DND-41 (cell line): ENCODE data around the gene FGFR3.
A peak's percentile ranks its signal among the peaks of the same experiment; 100 is the strongest.

ENCODE experiments used
- ATAC-seq: fragments of 200-7000 bp; cut with Tn5 transposase; 3 replicates; pipeline ENCODE4 v1.9.1; 2021; ENCODE audit warnings: low read depth; ENCODE audit not compliant: insufficient read depth
- DNase-seq: peaks from one replicate; pipeline ENCODE4 v3.0.0-alpha.2; 2020
- H2AFZ ChIP-seq: 2 replicates; pipeline ENCODE4 v1.6.0; 2012; ENCODE audit warnings: low read depth, low read length
- H3K27ac ChIP-seq: 2 replicates; pipeline ENCODE4 v1.5.1; 2012; ENCODE audit warnings: low read length, inconsistent platforms
- H3K27me3 ChIP-seq: fragments of 200-600 bp; sonication (generic); 2 replicates; pipeline ENCODE4 v1.6.0; 2012; ENCODE audit warnings: low read length, mild to moderate bottlenecking, inconsistent platforms; ENCODE audit not compliant: insufficient read depth, poor library complexity
- H3K36me3 ChIP-seq: 2 replicates; pipeline ENCODE4 v1.5.1; 2012; ENCODE audit warnings: low read length, inconsistent platforms; ENCODE audit not compliant: insufficient read depth
- H3K4me1 ChIP-seq: 2 replicates; pipeline ENCODE4 v1.5.1; 2012; ENCODE audit warnings: mild to moderate bottlenecking, low read length; ENCODE audit not compliant: insufficient read depth
- H3K4me2 ChIP-seq: 2 replicates; pipeline ENCODE4 v1.6.0; 2012; ENCODE audit warnings: mild to moderate bottlenecking, moderate library complexity, low read length, inconsistent platforms; ENCODE audit not compliant: insufficient read depth
- H3K4me3 ChIP-seq, 2 experiments: fragments of 200-600 bp in 1 of 2; shearing (Covaris generic) in 1 of 2; 2 replicates each; pipeline ENCODE4 v1.5.1; 2012 to 2016; ENCODE audit warnings: inconsistent platforms in 2 of 2, low read length in 2 of 2, mild to moderate bottlenecking in 2 of 2, low read depth in 1 of 2, moderate library complexity in 1 of 2
- H3K79me2 ChIP-seq: 2 replicates; pipeline ENCODE4 v1.6.0; 2012; ENCODE audit warnings: low read length, inconsistent platforms; ENCODE audit not compliant: insufficient read depth
- H3K9ac ChIP-seq: 2 replicates; pipeline ENCODE4 v1.6.0; 2012; ENCODE audit warnings: low read depth, mild to moderate bottlenecking, inconsistent platforms, low read length, moderate library complexity
- H3K9me3 ChIP-seq: 2 replicates; pipeline ENCODE4 v1.5.1; 2012; ENCODE audit warnings: low read length, moderate library complexity, mild to moderate bottlenecking, inconsistent platforms; ENCODE audit not compliant: insufficient read depth, severe bottlenecking
- H4K20me1 ChIP-seq: 2 replicates; pipeline ENCODE4 v1.6.0; 2012; ENCODE audit warnings: low read length; ENCODE audit not compliant: insufficient read depth
- EZH2 ChIP-seq: IDR thresholded peaks from 3 replicates; pipeline ENCODE4 v1.6.1; 2012; ENCODE audit warnings: borderline replicate concordance, low read depth, mild to moderate bottlenecking, moderate library complexity, low read length, inconsistent platforms; ENCODE audit not compliant: severe bottlenecking
- TF ChIP-seq, protein P1 (sequence below): IDR thresholded peaks from 2 replicates; pipeline ENCODE4 v1.5.1; 2012; ENCODE audit warnings: borderline replicate concordance, low read length, moderate library complexity, mild to moderate bottlenecking; ENCODE audit not compliant: poor library complexity, severe bottlenecking; ENCODE audit errors: extremely low read depth

The FGFR3 gene

DNA sequence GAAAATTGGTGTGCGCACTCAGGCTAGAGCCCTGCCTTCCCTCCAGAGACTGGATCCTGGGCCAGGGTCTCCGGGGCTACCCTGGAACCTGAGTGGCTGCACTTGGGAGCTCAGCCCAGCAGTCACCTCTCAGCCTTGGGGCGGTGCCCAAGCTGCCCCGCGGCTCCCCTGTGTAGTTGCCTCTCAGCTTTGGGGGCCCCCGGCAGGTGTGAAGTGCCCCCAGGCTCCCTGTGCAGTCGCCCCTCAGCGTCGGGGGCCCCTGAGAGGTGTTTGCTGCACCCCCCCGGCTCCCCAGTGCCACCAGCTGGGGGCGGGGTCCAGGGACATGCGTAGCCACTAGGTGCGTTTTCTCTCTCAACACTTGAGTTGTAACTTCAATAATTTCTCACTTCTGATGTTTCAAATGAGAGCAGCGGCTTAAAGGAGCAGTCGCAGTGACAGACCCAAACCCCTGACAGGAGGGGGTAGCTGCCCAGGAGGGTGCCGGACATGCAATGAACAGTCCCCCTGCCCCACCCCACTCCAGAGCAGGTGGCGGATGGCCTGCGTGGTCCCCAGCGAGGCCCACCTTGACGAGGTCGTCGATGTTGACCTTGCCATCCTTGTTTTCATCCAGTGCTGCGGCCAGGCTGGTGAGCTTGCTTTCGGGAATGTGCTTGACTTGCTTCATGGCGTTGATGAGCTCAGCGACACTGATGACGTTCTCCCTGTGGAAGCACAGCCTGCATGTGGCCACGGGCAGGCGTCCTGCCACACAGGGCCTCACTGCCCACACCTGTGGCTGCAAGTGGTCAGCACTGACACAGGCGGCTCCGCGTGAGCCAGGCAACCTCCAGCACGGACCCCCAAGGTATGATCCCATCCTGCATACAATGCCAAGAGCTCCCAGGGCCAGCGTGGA, 22.3 kb downstream of the FGFR3 start:
- H3K9me3 ChIP-seq, result no peaks in the 10 kb centered on the region
- H3K9ac ChIP-seq, result no peak overlapping the region
- no peak overlapping the region for H3K4me3 ChIP-seq
- H3K36me3 ChIP-seq, result peaks cover 88% of the 10 kb centered on the region
- H3K27ac ChIP-seq, result no peak overlapping the region
- H3K4me2 ChIP-seq, result no peak overlapping the region
- DNase-seq (no peak), ATAC-seq (no peak)
- no peaks in the 10 kb centered on the region for H3K27me3 ChIP-seq
- no peaks in the 10 kb centered on the region for H3K79me2 ChIP-seq
- no peak overlapping the region for H2AFZ ChIP-seq
- H4K20me1 ChIP-seq, result peaks cover 13% of the 10 kb centered on the region
- no peaks in the 10 kb centered on the region for H3K4me1 ChIP-seq
- TF ChIP-seq, protein P1, sequence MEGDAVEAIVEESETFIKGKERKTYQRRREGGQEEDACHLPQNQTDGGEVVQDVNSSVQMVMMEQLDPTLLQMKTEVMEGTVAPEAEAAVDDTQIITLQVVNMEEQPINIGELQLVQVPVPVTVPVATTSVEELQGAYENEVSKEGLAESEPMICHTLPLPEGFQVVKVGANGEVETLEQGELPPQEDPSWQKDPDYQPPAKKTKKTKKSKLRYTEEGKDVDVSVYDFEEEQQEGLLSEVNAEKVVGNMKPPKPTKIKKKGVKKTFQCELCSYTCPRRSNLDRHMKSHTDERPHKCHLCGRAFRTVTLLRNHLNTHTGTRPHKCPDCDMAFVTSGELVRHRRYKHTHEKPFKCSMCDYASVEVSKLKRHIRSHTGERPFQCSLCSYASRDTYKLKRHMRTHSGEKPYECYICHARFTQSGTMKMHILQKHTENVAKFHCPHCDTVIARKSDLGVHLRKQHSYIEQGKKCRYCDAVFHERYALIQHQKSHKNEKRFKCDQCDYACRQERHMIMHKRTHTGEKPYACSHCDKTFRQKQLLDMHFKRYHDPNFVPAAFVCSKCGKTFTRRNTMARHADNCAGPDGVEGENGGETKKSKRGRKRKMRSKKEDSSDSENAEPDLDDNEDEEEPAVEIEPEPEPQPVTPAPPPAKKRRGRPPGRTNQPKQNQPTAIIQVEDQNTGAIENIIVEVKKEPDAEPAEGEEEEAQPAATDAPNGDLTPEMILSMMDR, result no peak
- no peak for TF ChIP-seq EZH2

DNA sequence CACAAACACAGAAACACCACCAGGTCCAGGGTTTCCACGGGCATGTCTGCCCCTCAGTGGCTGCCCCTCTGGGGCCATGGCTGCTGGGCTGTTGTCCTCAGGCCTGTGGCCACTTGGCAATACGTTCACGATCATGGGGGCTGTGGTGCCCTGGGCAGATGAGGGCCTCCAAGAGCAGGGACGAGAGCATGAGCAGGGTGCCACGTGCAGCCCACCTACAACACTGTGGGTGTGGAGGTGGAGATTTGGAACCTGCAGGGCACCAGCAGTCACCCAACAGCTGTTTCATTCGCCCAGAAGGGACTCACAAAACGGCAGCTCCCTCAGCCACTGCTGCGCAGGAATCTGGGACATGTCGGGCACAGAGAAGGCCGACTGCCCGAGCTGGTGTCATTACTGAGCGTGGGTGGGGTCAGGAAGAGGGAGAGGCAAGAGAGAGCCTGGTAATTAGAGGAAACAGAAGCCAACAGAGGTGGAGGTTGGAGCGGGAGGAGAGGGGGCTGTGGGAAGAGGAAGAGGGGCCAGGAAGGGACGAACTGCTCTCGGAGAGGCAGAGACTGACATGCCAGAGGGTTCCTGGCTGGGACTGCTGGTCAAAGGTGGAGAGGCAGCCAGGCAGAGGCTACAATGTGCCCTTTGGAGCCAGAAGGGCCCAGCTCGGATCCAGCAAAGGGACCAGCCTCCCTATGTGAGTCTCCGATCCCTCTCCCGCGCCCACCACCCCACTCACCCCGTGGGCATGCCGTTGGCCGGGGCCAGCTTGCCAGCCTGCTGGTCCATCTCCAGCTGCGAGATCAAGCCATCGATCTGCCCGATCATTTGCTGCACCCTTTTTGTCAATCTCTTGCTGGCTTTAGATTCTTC, 23.1 kb downstream of the FGFR3 start:
- H3K4me2 ChIP-seq, result no peak overlapping the region
- H2AFZ ChIP-seq, result no peak overlapping the region
- H3K9ac ChIP-seq, result no peak overlapping the region
- no peaks in the 10 kb centered on the region for H3K27me3 ChIP-seq
- ATAC-seq, result no peak
- no peak for DNase-seq
- H3K4me1 ChIP-seq, result no peaks in the 10 kb centered on the region
- H3K9me3 ChIP-seq, result no peaks in the 10 kb centered on the region
- no peak overlapping the region for H3K4me3 ChIP-seq
- peaks cover 86% of the 10 kb centered on the region for H3K36me3 ChIP-seq
- TF ChIP-seq, protein P1, result no peak
- TF ChIP-seq EZH2, result no peak
- H4K20me1 ChIP-seq, result peaks cover 7% of the 10 kb centered on the region; the same call in 1 of the 2 replicates
- peak overlapping the region; percentile 20; the same call in 1 of the 2 replicates for H3K27ac ChIP-seq
- H3K79me2 ChIP-seq, result no peaks in the 10 kb centered on the region

DNA sequence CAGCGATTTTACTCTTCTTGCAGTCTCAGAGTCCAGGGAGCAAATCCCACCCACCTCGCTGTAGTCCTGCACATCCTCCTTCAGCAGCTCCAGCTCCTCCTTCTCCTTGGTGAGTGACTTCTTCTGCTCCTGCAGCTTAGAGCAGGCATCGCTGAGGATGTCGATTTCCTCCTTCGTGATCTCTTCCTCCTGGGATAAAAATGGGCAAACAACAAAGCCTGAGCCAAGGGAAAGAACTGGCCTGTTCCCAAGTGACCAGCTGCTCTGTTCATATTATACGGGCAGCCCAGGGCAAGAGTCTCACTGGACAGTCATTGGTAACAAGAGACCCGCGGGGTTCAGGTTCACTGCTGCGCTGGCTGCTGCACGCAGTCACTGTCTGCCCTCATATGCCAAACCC, 26.2 kb downstream of the FGFR3 start:
- H3K4me3 ChIP-seq, result no peak overlapping the region
- H3K79me2 ChIP-seq, result no peaks in the 10 kb centered on the region
- H3K27me3 ChIP-seq, result no peaks in the 10 kb centered on the region
- no peak overlapping the region for H3K9ac ChIP-seq
- ATAC-seq, result no peak
- H3K4me1 ChIP-seq, result no peaks in the 10 kb centered on the region
- H3K27ac ChIP-seq, result no peak overlapping the region
- TF ChIP-seq EZH2, result no peak
- TF ChIP-seq, protein P1, result no peak
- H2AFZ ChIP-seq, result no peak overlapping the region
- H3K4me2 ChIP-seq, result no peak overlapping the region
- peaks cover 94% of the 10 kb centered on the region for H3K36me3 ChIP-seq
- DNase-seq, result no peak
- no peaks in the 10 kb centered on the region for H3K9me3 ChIP-seq
- H4K20me1 ChIP-seq, result no peaks in the 10 kb centered on the region
